ENCODE data around the gene TARBP1.
A peak's percentile ranks its signal among the peaks of the same experiment; 100 is the strongest.
"Not testable (repeated sequence)": the region's sequence is repeated elsewhere in the genome, so short reads cannot be mapped to it uniquely, and the experiment has no call there.

Gene TARBP1

GRCh38 chr1:234478481-234479309 is at the start of gene TARBP1:
TSS of gene TARBP1 (minus strand) at chr1:234479179. CDS start at chr1:234479103, 76 bp downstream.
- peak; percentile 69 for DNase-seq

- no peak for DNase-seq
These were observed 49.3 kb upstream of the TARBP1 start for GRCh38 chr1:234528074-234528865.

- DNase-seq: no peak
These were observed 48.4 kb upstream of the TARBP1 start for GRCh38 chr1:234527346-234527745.

GRCh38 chr1:234526922-234527321 is 47.9 kb upstream of the TARBP1 start:
- no peak for DNase-seq

GRCh38 chr1:234525099-234525799 is 46.3 kb upstream of the TARBP1 start:
- DNase-seq: no peak

DNA sequence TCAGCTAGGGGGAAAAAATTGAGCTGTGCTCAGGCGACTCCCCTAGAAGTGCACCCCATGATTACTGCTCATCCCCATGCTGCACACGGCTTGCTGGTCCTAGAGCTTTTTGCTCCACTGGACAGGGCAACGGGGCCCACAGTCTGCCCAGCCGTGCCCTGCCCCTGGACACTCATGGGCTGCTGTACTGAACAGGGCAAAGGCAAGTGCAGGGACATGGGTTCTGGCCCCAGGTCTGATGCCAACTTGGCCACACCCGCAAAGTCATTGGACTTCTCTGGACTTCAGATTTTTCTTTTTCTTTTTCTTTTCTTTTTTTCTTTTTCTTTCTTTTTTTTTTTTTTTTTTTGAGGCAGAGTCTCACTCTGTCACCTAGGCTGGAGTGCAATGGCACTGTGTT is 42.9 kb upstream of the TARBP1 start:
- no peak for DNase-seq

DNA sequence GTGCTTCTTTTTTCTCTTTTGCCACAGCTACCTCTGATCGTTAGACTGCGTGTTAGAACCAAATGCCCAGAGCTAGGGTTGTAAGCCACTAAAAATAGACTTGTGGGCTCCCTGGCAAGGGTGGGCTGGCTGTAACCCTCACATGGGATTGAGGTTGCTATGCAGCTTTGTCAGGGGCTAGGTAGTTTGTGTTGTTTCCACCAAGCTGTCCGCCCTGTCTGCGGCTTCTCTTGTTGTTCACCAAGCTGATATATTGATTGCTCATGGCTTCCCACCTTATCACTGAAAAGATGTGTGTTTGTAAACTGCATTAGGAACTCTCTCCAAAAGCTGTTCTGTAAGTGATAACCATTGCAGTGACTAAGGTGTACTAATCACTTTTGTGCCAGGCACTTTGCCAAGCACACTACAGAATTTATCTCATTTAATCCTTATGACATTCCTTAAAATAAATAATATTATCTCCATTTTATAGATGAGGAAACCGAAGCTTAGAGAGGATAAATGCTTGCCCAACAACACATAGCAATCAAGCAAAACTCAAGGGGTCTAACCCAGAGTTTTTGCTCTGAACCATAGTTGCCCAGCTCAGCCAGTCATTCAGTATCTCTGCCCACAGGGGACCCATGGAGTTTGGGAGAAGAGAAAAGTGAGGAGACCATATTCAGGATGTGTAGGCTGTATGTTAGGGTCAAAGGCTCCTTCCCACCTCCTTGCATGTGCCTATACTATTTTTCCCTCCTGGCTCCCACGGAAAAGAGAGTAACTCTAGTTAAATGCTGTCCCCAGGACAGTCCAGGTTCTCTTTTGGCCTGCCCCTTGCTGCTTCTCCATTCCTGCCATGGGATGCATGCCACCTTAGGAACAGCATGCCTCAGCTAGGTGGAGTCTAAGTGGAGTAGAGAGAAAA is 42.2 kb upstream of the TARBP1 start:
- no peak for DNase-seq

DNA sequence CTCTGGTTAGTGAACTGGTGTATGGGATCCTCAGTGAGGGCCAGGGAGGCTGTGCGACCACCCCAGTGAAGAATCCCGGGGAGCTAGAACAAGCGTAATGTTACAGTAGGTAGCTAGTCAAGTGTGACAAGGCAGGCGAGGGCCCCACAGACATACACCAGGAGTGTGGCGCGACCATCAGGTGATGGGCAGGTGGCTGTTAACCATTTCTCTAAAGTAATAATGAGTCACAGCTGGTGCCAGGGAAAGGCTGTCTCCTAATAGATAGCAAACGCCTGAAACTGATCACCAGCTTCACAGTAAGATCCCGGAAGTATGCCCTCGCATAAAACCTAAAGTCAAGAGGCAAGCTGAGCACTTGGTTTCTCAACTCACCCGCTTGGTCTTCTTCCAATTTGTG is 40.5 kb upstream of the TARBP1 start:
- DNase-seq: no peak

DNA sequence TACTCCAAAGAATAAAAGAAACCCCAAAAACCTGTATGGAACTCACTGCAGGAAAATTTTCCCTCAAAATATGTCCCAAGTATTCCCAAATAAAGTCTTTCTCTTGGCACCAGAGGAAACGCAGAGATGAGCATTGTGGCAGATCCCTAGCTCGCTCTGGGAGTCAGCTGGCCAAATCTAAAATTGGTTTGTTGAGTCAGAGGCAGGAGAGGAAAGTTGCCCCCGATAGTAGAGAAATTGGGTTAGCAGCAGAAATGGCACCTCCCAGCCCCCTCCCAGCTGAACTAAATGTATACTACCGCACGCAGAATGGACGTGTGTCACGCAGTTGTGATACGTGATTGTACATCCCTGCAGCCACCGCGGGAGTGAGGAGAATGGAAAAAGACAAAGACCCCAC is 39.9 kb upstream of the TARBP1 start:
- DNase-seq: no peak

DNA sequence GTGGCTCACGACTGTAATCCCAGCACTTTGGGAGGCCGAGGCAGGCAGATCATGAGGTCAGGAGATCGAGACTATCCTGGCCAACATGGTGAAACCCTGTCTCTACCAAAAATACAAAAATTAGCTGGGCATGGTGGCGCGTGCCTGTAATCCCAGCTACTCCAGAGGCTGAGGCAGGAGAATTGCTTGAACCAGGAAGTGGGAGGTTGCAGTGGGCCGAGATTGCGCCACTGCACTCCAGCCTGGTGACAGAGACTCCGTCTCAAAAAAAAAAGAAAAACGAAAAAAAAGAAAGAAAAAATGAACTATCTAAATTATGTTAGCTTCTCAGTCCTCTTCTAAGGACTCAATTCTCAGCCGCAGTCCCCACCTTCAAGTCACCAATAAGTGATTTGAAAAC is 39.1 kb upstream of the TARBP1 start:
- not testable (repeated sequence) for DNase-seq

GRCh38 chr1:234517110-234517802 is 38.3 kb upstream of the TARBP1 start:
- DNase-seq: no peak

GRCh38 chr1:234515821-234516241 is 36.9 kb upstream of the TARBP1 start:
- DNase-seq: peak; percentile 66

DNA sequence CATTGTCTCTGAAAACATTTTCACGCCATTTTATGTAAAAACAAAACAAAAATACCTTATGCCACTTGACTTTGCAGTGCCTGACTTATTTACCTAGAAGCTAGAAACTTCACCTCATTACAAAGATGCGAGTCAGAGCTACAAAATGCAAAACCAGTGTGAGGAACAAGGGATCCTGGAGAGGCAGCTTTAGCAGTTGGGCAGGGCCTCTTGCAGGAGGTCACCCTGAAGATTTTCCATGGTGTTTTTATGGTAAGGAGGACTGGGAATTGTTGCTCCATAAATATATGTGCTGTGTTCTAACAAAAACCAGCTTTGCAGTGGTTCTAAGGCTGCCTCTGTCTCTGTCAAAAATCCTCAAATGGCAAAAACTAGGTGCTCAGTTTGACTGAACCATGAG is 36.4 kb upstream of the TARBP1 start:
- DNase-seq: peak; percentile 43

DNA sequence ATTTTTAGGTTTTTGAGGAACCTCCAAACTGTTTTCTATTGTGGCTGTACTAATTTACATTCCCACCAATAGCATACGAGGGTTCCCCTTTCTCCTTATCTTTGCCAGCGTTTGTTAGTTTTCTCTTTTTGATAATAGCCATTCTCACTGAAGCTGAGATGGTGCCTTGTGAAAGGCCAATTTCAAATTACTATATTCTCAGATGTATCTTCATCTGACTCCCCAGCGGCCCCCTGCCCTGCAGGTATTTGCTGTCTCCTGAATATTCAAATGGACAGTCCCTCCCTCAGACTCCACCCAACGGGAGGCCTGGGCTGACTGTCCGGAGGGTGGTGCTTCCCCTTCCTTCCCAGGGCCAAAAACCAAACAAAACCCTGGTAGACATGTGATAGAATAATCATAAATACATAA is 33.5 kb upstream of the TARBP1 start:
- DNase-seq: no peak

DNA sequence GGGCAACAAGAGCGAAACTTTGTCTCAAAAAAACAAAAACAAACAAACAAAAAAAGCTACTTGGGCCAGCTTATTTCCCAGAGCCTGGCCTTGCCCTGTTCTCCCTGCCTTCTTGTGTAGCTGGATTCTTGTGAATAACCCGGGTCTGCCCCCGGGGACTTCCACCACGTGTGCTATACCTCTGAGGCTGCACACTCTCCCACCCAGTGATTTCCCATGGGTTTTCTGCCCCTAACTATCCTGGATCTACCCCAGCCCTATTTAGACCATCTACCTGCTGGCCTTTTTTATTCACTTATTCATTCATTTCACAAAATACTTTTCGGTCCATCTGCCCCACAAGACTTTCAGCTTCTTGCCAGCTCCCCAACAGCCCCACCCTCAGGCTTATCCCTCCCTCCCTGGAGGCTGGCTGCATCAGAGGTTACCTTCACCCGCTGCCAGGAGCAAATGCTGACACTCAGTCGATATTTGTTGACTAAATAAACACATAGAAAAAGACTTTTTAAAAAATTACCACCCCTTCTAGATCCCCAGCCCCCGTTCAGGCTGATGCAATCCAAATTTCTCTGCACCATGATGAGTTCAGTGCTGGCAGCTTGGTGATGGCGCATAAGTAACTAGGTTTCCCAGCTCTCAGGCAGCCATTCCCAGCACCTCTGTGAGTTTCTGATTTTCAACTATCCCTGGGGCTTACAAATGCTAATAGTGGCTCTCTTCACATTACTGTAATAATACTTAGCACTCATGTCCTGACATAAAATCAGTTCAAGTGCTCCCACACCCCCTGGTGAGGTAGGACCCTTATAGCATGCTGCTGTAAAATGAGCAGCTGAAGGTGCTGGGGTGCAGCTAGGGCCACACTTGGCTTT is 30.7 kb upstream of the TARBP1 start:
- DNase-seq: no peak

GRCh38 chr1:234507626-234508387 is 28.8 kb upstream of the TARBP1 start:
- DNase-seq: no peak

GRCh38 chr1:234507089-234507488 is 28.1 kb upstream of the TARBP1 start:
- no peak for DNase-seq

DNA sequence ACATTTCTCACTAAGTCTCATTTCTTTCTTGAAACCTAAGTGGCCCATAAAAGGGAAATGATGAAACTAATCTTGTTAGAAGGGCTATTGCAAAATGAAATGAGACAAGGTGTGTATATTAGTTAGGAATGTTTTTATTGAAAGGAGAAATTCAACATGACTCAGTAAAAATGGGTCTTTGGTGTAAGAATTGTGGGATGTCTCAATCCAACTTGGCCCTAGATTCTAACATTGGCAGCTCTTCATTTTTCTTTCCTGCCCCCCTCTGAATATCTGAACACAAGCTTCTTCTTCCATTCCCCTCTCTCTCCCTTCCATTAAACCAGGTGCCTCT is 26.8 kb upstream of the TARBP1 start:
- DNase-seq: peak; percentile 87

GRCh38 chr1:234504969-234505768 is 26.2 kb upstream of the TARBP1 start:
- no peak for DNase-seq

All from HCEC 1CT (cell line).